ENCODE results near the gene ARL10. TPM values are rescaled to one million over a fixed set of nuclear protein-coding genes. Genes with fewer than 3 reads are reported as not detected.
A peak's percentile ranks its signal among the peaks of the same experiment; 100 is the strongest.

The ARL10 gene
- total RNA-seq, 3 donors from 2014 or later (not counting 1 experiment from before 2014, with no cell fraction given): 0.75 to 6.8 (median 6.7) TPM

GRCh38 chr5:176415240-176415951 lies 50.1 kb downstream of the ARL10 start:
- H3K27me3 Mint-ChIP-seq (ENCODE audit: low read depth in 2 of 2): peaks cover 0 to 2% of the 10 kb centered on the region in 2 donors
- no peaks in the 10 kb centered on the region for H3K9me3 ChIP-seq (ENCODE audit: control insufficient read depth, insufficient read depth, low read length)
- ATAC-seq (no peak), DNase-seq (no peak)
- H3K4me3 ChIP-seq (ENCODE audit: low read length): peak overlapping the region; percentile 49
- H3K4me1 Mint-ChIP-seq: peaks cover 38 to 55% of the 10 kb centered on the region in 2 donors
- intact Hi-C loops (cut with micrococcal nuclease): loop anchor here (5.0 kb wide), 2 partner anchors 142 to 182 kb away; no protein-coding TSS in a partner anchor
- no peaks in the 10 kb centered on the region for H3K36me3 ChIP-seq (ENCODE audit: control insufficient read depth, insufficient read depth, low read length)
- H3K27ac Mint-ChIP-seq: peak overlapping the region; percentile 80 to 86
- no peak for TF ChIP-seq CTCF (IDR thresholded peaks at IDR 0.05)
- H3K27ac ChIP-seq (ENCODE audit: low read length): peak overlapping the region; percentile 60
- no peaks in the 10 kb centered on the region for H3K27me3 ChIP-seq (ENCODE audit: control insufficient read depth, insufficient read depth, low read length)
- H3K4me3 Mint-ChIP-seq: peak overlapping the region; percentile 89
- no peaks in the 10 kb centered on the region for H3K9me3 Mint-ChIP-seq
- 87% methylated on average over 11 of the region's 13 CpGs for WGBS (ENCODE audit: insufficient coverage)
- no peaks in the 10 kb centered on the region for H3K36me3 Mint-ChIP-seq
- H3K4me1 ChIP-seq (ENCODE audit: control insufficient read depth, insufficient read depth, low read length): peaks cover 19% of the 10 kb centered on the region

GRCh38 chr5:176415952-176416924 lies 51.0 kb downstream of the ARL10 start, which contains the start of gene CLTB:
Gene CLTB, minus strand, starts transcription at chr5:176416539. Its CDS starts 176 bp downstream, at chr5:176416363.
- Histone ChIP-seq H3K9me3 (ENCODE audit: control insufficient read depth, insufficient read depth, low read length) (no peaks in the 10 kb centered on the region), H3K27me3 (ENCODE audit: control insufficient read depth, insufficient read depth, low read length) (no peaks in the 10 kb centered on the region), H3K27ac (ENCODE audit: low read length) (peak within 1 kb of the TSS; percentile 60), H3K4me1 (ENCODE audit: control insufficient read depth, insufficient read depth, low read length) (peaks cover 19% of the 10 kb centered on the region), H3K4me3 (ENCODE audit: low read length) (peak within 1 kb of the TSS; percentile 49), H3K36me3 (ENCODE audit: control insufficient read depth, insufficient read depth, low read length) (no peaks in the 10 kb centered on the region)
- intact Hi-C loops (cut with micrococcal nuclease): loop anchor here (2.0 to 5.0 kb wide), 5 partner anchors 27 to 181 kb away; partner anchors contain the start of genes FAF2, HIGD2A, NOP16 and RNF44
- peak; percentile 92 to 98 (median 92) for ATAC-seq
- Mint-ChIP-seq H3K27ac (peak within 1 kb of the TSS; percentile 80 to 86), H3K4me3 (peak within 1 kb of the TSS; percentile 89), H3K36me3 (no peaks in the 10 kb centered on the region), H3K9me3 (no peaks in the 10 kb centered on the region), H3K4me1 (peaks cover 32 to 48% of the 10 kb centered on the region in 2 donors), H3K27me3 (ENCODE audit: low read depth in 2 of 2) (peaks cover 3 to 6% of the 10 kb centered on the region in 2 donors)
- TF ChIP-seq CTCF (IDR thresholded peaks at IDR 0.05): peak; percentile 75
- DNase-seq: peak; percentile 81 to 97
- WGBS (ENCODE audit: insufficient coverage): 1% methylated on average over 107 of the region's 107 CpGs

- Histone ChIP-seq H3K4me3 (ENCODE audit: low read length) (peak overlapping the region; percentile 21), H3K9me3 (ENCODE audit: control insufficient read depth, insufficient read depth, low read length) (no peaks in the 10 kb centered on the region), H3K36me3 (ENCODE audit: control insufficient read depth, insufficient read depth, low read length) (no peaks in the 10 kb centered on the region), H3K27ac (ENCODE audit: low read length) (peak overlapping the region; percentile 45), H3K4me1 (ENCODE audit: control insufficient read depth, insufficient read depth, low read length) (peaks cover 19% of the 10 kb centered on the region), H3K27me3 (ENCODE audit: control insufficient read depth, insufficient read depth, low read length) (no peaks in the 10 kb centered on the region)
- Mint-ChIP-seq H3K36me3 (no peaks in the 10 kb centered on the region), H3K27ac (peak overlapping the region; percentile 80 to 86), H3K4me3 (peak overlapping the region; percentile 68), H3K27me3 (ENCODE audit: low read depth in 2 of 2) (peaks cover 10% of the 10 kb centered on the region in 2 donors), H3K4me1 (peaks cover 26 to 41% of the 10 kb centered on the region in 2 donors), H3K9me3 (no peaks in the 10 kb centered on the region)
- 88% methylated on average over 11 of the region's 11 CpGs for WGBS (ENCODE audit: insufficient coverage)
- no peak for DNase-seq
- TF ChIP-seq CTCF (IDR thresholded peaks at IDR 0.05): no peak
- intact Hi-C loops (cut with micrococcal nuclease): loop anchor here (2.0 to 5.0 kb wide), 5 partner anchors 28 to 180 kb away; partner anchors contain the start of genes FAF2, HIGD2A, NOP16 and RNF44
- no peak for ATAC-seq
These were observed 51.7 kb downstream of the ARL10 start for GRCh38 chr5:176416965-176417364.

Measured in natural killer cell (primary cell).